ENCODE data around the gene COBL. TPM values are rescaled to one million over a fixed set of nuclear protein-coding genes. Genes with fewer than 3 reads are reported as not detected.

Gene COBL
- total and polyA plus RNA-seq, 2 of the 4 experiments (the other 2 are of a cell fraction) = under 0.01 TPM; not detected in 1

GRCh38 chr7:50976064-50976463 lies 340.5 kb downstream of the COBL start:
- POLR2A ChIA-PET (ENCODE audit: unreplicated experiment) = no interaction called here
- no peak overlapping the region for H2AK5ac ChIP-seq (ENCODE audit: low read depth, low read length)
- no peaks in the 10 kb centered on the region for H3K79me1 ChIP-seq (ENCODE audit: low read depth in 1 of 2, low read length in 2 of 2)
- ATAC-seq (ENCODE audit: low read depth) (no peak), DNase-seq (no peak)
- H3K14ac ChIP-seq (replicated peaks; ENCODE audit: low read depth, low read length) = no peak overlapping the region
- H2BK120ac ChIP-seq (ENCODE audit: low read depth, low read length) = no peak overlapping the region
- peaks cover 3% of the 10 kb centered on the region; the same call in 1 of the 2 replicates for H3K9me3 ChIP-seq (ENCODE audit: control insufficient read depth, insufficient read depth, low read length)
- H3K23ac ChIP-seq (ENCODE audit: low read depth, low read length) = no peak overlapping the region
- H4K20me1 ChIP-seq (ENCODE audit: insufficient read depth, low read length) = no peaks in the 10 kb centered on the region
- no peak overlapping the region for H2BK20ac ChIP-seq (ENCODE audit: low read depth, low read length)
- intact Hi-C loops (cut with micrococcal nuclease) (no loop called here), in situ Hi-C loops (cut with MboI; ENCODE audit: low sequenced_read_pairs) (no loop called here), dilution Hi-C loops (cut with HindIII; ENCODE audit: low sequenced_read_pairs, unreplicated experiment) (no loop called here)
- H4K91ac ChIP-seq (ENCODE audit: insufficient read depth, low read depth, low read length) = no peak overlapping the region
- H3K9ac ChIP-seq (ENCODE audit: low read depth, low read length) = no peak overlapping the region
- H3K27me3 ChIP-seq (ENCODE audit: control insufficient read depth, insufficient read depth, low read length) = peaks cover 6% of the 10 kb centered on the region
- no peak overlapping the region for H3K4me3 ChIP-seq (ENCODE audit: insufficient read depth, low read depth, low read length)
- H2AFZ ChIP-seq (replicated peaks; ENCODE audit: low read length, poor library complexity) = no peak overlapping the region
- no peaks in the 10 kb centered on the region for H3K4me1 ChIP-seq (ENCODE audit: control insufficient read depth, insufficient read depth, low read length)
- no peak overlapping the region for H4K5ac ChIP-seq (ENCODE audit: low read depth, low read length)
- H3K27ac ChIP-seq (ENCODE audit: insufficient read depth, low read length) = no peak overlapping the region
- H4K8ac ChIP-seq (ENCODE audit: low read depth in 2 of 2, low read length in 2 of 2) = no peak overlapping the region
- no peaks in the 10 kb centered on the region for H3K36me3 ChIP-seq (ENCODE audit: control insufficient read depth, insufficient read depth, low read length)
- H3K9me1 ChIP-seq (ENCODE audit: insufficient read depth, low read length) = no peaks in the 10 kb centered on the region
- no peak overlapping the region for H3K4ac ChIP-seq (ENCODE audit: low read depth, low read length)
- no peak overlapping the region for H3K18ac ChIP-seq (ENCODE audit: low read depth, low read length)
- H2BK5ac ChIP-seq (ENCODE audit: low read depth, low read length, poor library complexity, severe bottlenecking) = no peak overlapping the region
- no CpG with 5 or more reads among the region's 4 CpGs for WGBS, 2 experiments (ENCODE audit: extremely low coverage in 2 of 2, insufficient read length in 1 of 2)
- BruUV-seq (replicated peaks) = no TSS peak
- H3K4me2 ChIP-seq (ENCODE audit: low read depth, low read length) = no peak overlapping the region
- no peak overlapping the region for H3K56ac ChIP-seq (ENCODE audit: extremely low read depth, insufficient read depth, low read length)
- H2AK9ac ChIP-seq (replicated peaks; ENCODE audit: low read depth, low read length, poor library complexity) = no peak overlapping the region
- CTCF ChIA-PET = no interaction called here
- no peak overlapping the region for H2BK15ac ChIP-seq (ENCODE audit: low read depth, low read length)
- no peak for TF ChIP-seq RCOR1 (IDR thresholded peaks at IDR 0.05; ENCODE audit: insufficient replicate concordance, low read length)
- TF ChIP-seq BHLHE40 (IDR thresholded peaks at IDR 0.05; ENCODE audit: low read depth, low read length) = no peak
- TF ChIP-seq ELK1 (IDR thresholded peaks at IDR 0.05; ENCODE audit: borderline replicate concordance, low read depth, low read length) = no peak
- no peak for TF ChIP-seq FOS (IDR thresholded peaks at IDR 0.05; ENCODE audit: low read depth, low read length)
- no peak for TF ChIP-seq MAFK (IDR thresholded peaks at IDR 0.05; ENCODE audit: low read depth, low read length)
- no peak for TF ChIP-seq CHD1 (IDR thresholded peaks at IDR 0.05; ENCODE audit: low read depth, low read length)
- TF ChIP-seq NFE2L2 (IDR thresholded peaks at IDR 0.05; ENCODE audit: low read depth, low read length) = no peak
- TF ChIP-seq RAD21 (IDR thresholded peaks at IDR 0.05; ENCODE audit: low read length) = no peak
- no peak for TF ChIP-seq POLR2A (IDR thresholded peaks at IDR 0.05; ENCODE audit: low read depth, low read length)
- TF ChIP-seq, protein P1, sequence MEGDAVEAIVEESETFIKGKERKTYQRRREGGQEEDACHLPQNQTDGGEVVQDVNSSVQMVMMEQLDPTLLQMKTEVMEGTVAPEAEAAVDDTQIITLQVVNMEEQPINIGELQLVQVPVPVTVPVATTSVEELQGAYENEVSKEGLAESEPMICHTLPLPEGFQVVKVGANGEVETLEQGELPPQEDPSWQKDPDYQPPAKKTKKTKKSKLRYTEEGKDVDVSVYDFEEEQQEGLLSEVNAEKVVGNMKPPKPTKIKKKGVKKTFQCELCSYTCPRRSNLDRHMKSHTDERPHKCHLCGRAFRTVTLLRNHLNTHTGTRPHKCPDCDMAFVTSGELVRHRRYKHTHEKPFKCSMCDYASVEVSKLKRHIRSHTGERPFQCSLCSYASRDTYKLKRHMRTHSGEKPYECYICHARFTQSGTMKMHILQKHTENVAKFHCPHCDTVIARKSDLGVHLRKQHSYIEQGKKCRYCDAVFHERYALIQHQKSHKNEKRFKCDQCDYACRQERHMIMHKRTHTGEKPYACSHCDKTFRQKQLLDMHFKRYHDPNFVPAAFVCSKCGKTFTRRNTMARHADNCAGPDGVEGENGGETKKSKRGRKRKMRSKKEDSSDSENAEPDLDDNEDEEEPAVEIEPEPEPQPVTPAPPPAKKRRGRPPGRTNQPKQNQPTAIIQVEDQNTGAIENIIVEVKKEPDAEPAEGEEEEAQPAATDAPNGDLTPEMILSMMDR (conservative IDR thresholded peaks at IDR 0.05; ENCODE audit: low read depth, low read length) = no peak
- no peak for TF ChIP-seq MXI1 (IDR thresholded peaks at IDR 0.05; ENCODE audit: borderline replicate concordance, low read depth, low read length)
- TF ChIP-seq CEBPB (IDR thresholded peaks at IDR 0.05; ENCODE audit: low read depth, low read length) = no peak
- TF ChIP-seq, protein P2, sequence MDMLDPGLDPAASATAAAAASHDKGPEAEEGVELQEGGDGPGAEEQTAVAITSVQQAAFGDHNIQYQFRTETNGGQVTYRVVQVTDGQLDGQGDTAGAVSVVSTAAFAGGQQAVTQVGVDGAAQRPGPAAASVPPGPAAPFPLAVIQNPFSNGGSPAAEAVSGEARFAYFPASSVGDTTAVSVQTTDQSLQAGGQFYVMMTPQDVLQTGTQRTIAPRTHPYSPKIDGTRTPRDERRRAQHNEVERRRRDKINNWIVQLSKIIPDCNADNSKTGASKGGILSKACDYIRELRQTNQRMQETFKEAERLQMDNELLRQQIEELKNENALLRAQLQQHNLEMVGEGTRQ (IDR thresholded peaks at IDR 0.05; ENCODE audit: low read depth, low read length) = no peak
- no peak for TF ChIP-seq RFX5 (IDR thresholded peaks at IDR 0.05; ENCODE audit: low read depth, low read length)
- no peak for TF ChIP-seq MAZ (IDR thresholded peaks at IDR 0.05; ENCODE audit: borderline replicate concordance, low read depth, low read length)
- TF ChIP-seq SMC3 (IDR thresholded peaks at IDR 0.05; ENCODE audit: low read depth, low read length) = no peak

All from IMR-90 (cell line).